H9 (cell line): ENCODE measurements around the gene PMP22. TPM values are rescaled to one million over a fixed set of nuclear protein-coding genes. Genes with fewer than 3 reads are reported as not detected.

Experiments used
- DNase-seq: peaks from one replicate; pipeline ENCODE4 v3.0.0-alpha.2; 2017
- H2AFZ ChIP-seq: one replicate; pipeline ENCODE4 v1.6.1; 2013; ENCODE audit warnings: mild to moderate bottlenecking, low read length, control low read depth, moderate library complexity
- H2AK5ac ChIP-seq: 2 replicates; pipeline ENCODE4 v1.6.1; 2013; ENCODE audit warnings: low read length, control low read depth, mixed read lengths; ENCODE audit not compliant: insufficient read length
- H2BK120ac ChIP-seq: one replicate; pipeline ENCODE4 v1.6.1; 2013; ENCODE audit warnings: low read depth, mild to moderate bottlenecking, low read length, control low read depth, inconsistent platforms; ENCODE audit not compliant: poor library complexity, severe bottlenecking
- H2BK12ac ChIP-seq: 2 replicates; pipeline ENCODE4 v1.6.1; 2013; ENCODE audit warnings: low read length, control low read depth, mixed read lengths, low read depth; ENCODE audit not compliant: insufficient read length
- H2BK15ac ChIP-seq: 2 replicates; pipeline ENCODE4 v1.6.1; 2013; ENCODE audit warnings: low read depth, low read length, control low read depth
- H2BK20ac ChIP-seq: one replicate; pipeline ENCODE4 v1.6.1; 2013; ENCODE audit warnings: low read depth, mild to moderate bottlenecking, low read length, control low read depth, inconsistent platforms; ENCODE audit not compliant: poor library complexity, severe bottlenecking
- H2BK5ac ChIP-seq: 2 replicates; pipeline ENCODE4 v1.6.1; 2013; ENCODE audit warnings: low read length, control low read depth, mixed read lengths; ENCODE audit not compliant: insufficient read length
- H3K14ac ChIP-seq: 2 replicates; pipeline ENCODE4 v1.6.1; 2013; ENCODE audit warnings: low read length, control low read depth; ENCODE audit not compliant: insufficient read depth
- H3K18ac ChIP-seq: 2 replicates; pipeline ENCODE4 v1.6.1; 2013; ENCODE audit warnings: low read depth, mild to moderate bottlenecking, mixed read lengths, low read length, control low read depth; ENCODE audit not compliant: insufficient read length
- H3K23ac ChIP-seq: 2 replicates; pipeline ENCODE4 v1.6.1; 2013; ENCODE audit warnings: low read length, control low read depth, mixed read lengths, low read depth; ENCODE audit not compliant: insufficient read length
- H3K23me2 ChIP-seq: 2 replicates; pipeline ENCODE4 v1.6.1; 2013; ENCODE audit warnings: low read depth, mild to moderate bottlenecking, mixed read lengths, low read length, control low read depth; ENCODE audit not compliant: insufficient read length, poor library complexity, severe bottlenecking
- H3K27ac ChIP-seq: 2 replicates; pipeline ENCODE4 v1.5.1; 2013; ENCODE audit warnings: low read length, control low read depth, mixed read lengths, low read depth; ENCODE audit not compliant: insufficient read length
- H3K27me3 ChIP-seq: 2 replicates; pipeline ENCODE4 v1.6.1; 2013; ENCODE audit warnings: low read length, control low read depth, inconsistent platforms; ENCODE audit not compliant: insufficient read depth
- H3K4ac ChIP-seq: 2 replicates; pipeline ENCODE4 v1.6.1; 2013; ENCODE audit warnings: low read depth, mild to moderate bottlenecking, control low read depth, inconsistent platforms, low read length, moderate library complexity
- H3K4me1 ChIP-seq: 2 replicates; pipeline ENCODE4 v1.6.1; 2013; ENCODE audit warnings: low read length, control low read depth, inconsistent platforms; ENCODE audit not compliant: insufficient read depth
- H3K4me2 ChIP-seq: 2 replicates; pipeline ENCODE4 v1.6.1; 2013; ENCODE audit warnings: low read length, control low read depth, mixed read lengths; ENCODE audit not compliant: insufficient read length, insufficient read depth
- H3K56ac ChIP-seq: 2 replicates; pipeline ENCODE4 v1.6.1; 2013; ENCODE audit warnings: low read depth, mild to moderate bottlenecking, mixed read lengths, low read length, control low read depth; ENCODE audit not compliant: insufficient read length
- H3K79me1 ChIP-seq: 2 replicates; pipeline ENCODE4 v1.6.1; 2013; ENCODE audit warnings: low read depth, mild to moderate bottlenecking, moderate library complexity, low read length, control low read depth, inconsistent platforms; ENCODE audit not compliant: insufficient read depth, poor library complexity, severe bottlenecking
- H3K79me2 ChIP-seq: 2 replicates; pipeline ENCODE4 v1.6.1; 2013; ENCODE audit warnings: low read length, control low read depth, inconsistent platforms; ENCODE audit not compliant: insufficient read depth
- H3K9ac ChIP-seq: 2 replicates; pipeline ENCODE4 v1.6.1; 2013; ENCODE audit warnings: low read length, control low read depth, mixed read lengths; ENCODE audit not compliant: insufficient read length; ENCODE audit errors: extremely low read depth
- H3K9me3 ChIP-seq: one replicate; pipeline ENCODE4 v1.6.1; 2013; ENCODE audit warnings: low read depth, low read length, inconsistent platforms; ENCODE audit not compliant: control insufficient read depth
- H3T11ph ChIP-seq: one replicate; pipeline ENCODE4 v1.6.1; 2013; ENCODE audit warnings: mild to moderate bottlenecking, low read length, control low read depth, inconsistent platforms
- H4K20me1 ChIP-seq: one replicate; pipeline ENCODE4 v1.6.1; 2013; ENCODE audit not compliant: control insufficient read depth, insufficient read length, insufficient read depth
- H4K5ac ChIP-seq: 2 replicates; pipeline ENCODE4 v1.6.1; 2013; ENCODE audit warnings: low read depth, mild to moderate bottlenecking, mixed read lengths, low read length, control low read depth; ENCODE audit not compliant: insufficient read length
- H4K8ac ChIP-seq: replicated peaks from 2 replicates; pipeline ENCODE4 v1.6.1; 2013; ENCODE audit warnings: low read length, control low read depth, mixed read lengths, low read depth; ENCODE audit not compliant: insufficient read length
- H4K91ac ChIP-seq: 2 replicates; pipeline ENCODE4 v1.6.1; 2013; ENCODE audit warnings: low read depth, mild to moderate bottlenecking, moderate library complexity, mixed read lengths, low read length, control low read depth; ENCODE audit not compliant: insufficient read length
- H3K27ac Mint-ChIP-seq, 3 experiments: 2 replicates in 2 of 3; 3 replicates in 1 of 3; pipeline ENCODE4 v1.8.0; 2020 to 2021; ENCODE audit warnings: mixed read lengths in 3 of 3, mild to moderate bottlenecking in 1 of 3, moderate library complexity in 1 of 3
- H3K27me3 Mint-ChIP-seq: 2 replicates; pipeline ENCODE4 v1.8.0; 2021; ENCODE audit warnings: low read depth, mild to moderate bottlenecking, moderate library complexity, mixed read lengths
- H3K36me3 Mint-ChIP-seq, 3 experiments: 2 replicates in 2 of 3; 3 replicates in 1 of 3; pipeline ENCODE4 v1.8.0; 2020 to 2021; ENCODE audit warnings: low read depth in 3 of 3, mixed read lengths in 3 of 3; ENCODE audit not compliant: insufficient read depth in 1 of 3
- H3K4me1 Mint-ChIP-seq, 2 experiments: 2 replicates each; pipeline ENCODE4 v1.8.0; 2020; ENCODE audit warnings: mixed read lengths in 2 of 2
- H3K4me3 Mint-ChIP-seq, 2 experiments: 2 replicates in 1 of 2; 3 replicates in 1 of 2; pipeline ENCODE4 v1.8.0; 2020 to 2021; ENCODE audit warnings: mild to moderate bottlenecking in 2 of 2, mixed read lengths in 2 of 2, moderate library complexity in 1 of 2
- H3K9me3 Mint-ChIP-seq, 2 experiments: 2 replicates in 1 of 2; 3 replicates in 1 of 2; pipeline ENCODE4 v1.8.0; 2020; ENCODE audit warnings: mild to moderate bottlenecking in 2 of 2, mixed read lengths in 2 of 2, moderate library complexity in 1 of 2
- CTCF ChIP-seq: fragments of 200-600 bp; sonication (generic); conservative IDR thresholded peaks from 3 replicates; pipeline ENCODE4 v1.8.0; 2021; ENCODE audit warnings: antibody characterized with exemption, mild to moderate bottlenecking
- WGBS: extraction: QIAGEN DNeasy Blood & Tissue Kit; methylation state at CpG from one replicate; pipeline ENCODE4 v1.1.7; 2013; ENCODE audit warnings: missing lambda C conversion rate, low lambda C conversion rate, mixed read lengths; ENCODE audit not compliant: insufficient read length; ENCODE audit errors: extremely low coverage; 5-methylcytosine and 5-hydroxymethylcytosine counted together
- total RNA-seq: library from RNA; stranded (reverse); gene quantifications from 2 replicates; pipeline ENCODE4 v1.2.1, GENCODE V29; 2021

Gene PMP22
- total RNA-seq, 1 experiment from 2014 or later: 1.5 TPM

- no peak for TF ChIP-seq CTCF
- Mint-ChIP-seq H3K4me1 (peaks cover 2 to 3% of the 10 kb centered on the region in 2 experiments; a peak in 3 of 4 replicates), H3K9me3 (no peaks in the 10 kb centered on the region), H3K36me3 (no peaks in the 10 kb centered on the region), H3K27me3 (peaks cover 2% of the 10 kb centered on the region; the same call in 1 of the 2 replicates), H3K4me3 (no peak overlapping the region), H3K27ac (no peak overlapping the region)
- Histone ChIP-seq H3K9me3 (no peaks in the 10 kb centered on the region), H3K79me2 (no peaks in the 10 kb centered on the region), H3T11ph (no peak overlapping the region), H2BK15ac (no peak overlapping the region), H3K9ac (no peak overlapping the region), H4K20me1 (no peaks in the 10 kb centered on the region), H2AK5ac (no peak overlapping the region), H3K56ac (no peak overlapping the region), H2BK5ac (no peak overlapping the region), H2BK12ac (no peak overlapping the region), H3K23me2 (no peaks in the 10 kb centered on the region), H3K23ac (no peak overlapping the region), H3K4ac (no peak overlapping the region), H4K5ac (no peak overlapping the region), H2BK20ac (no peak overlapping the region), H3K27ac (no peak overlapping the region), H3K4me1 (peaks cover 4% of the 10 kb centered on the region; the same call in 1 of the 2 replicates), H3K14ac (no peak overlapping the region), H3K18ac (no peak overlapping the region), H4K8ac (no peak overlapping the region), H3K79me1 (no peaks in the 10 kb centered on the region), H3K27me3 (no peaks in the 10 kb centered on the region), H3K4me2 (no peak overlapping the region), H4K91ac (no peak overlapping the region), H2BK120ac (no peak overlapping the region), H2AFZ (no peak overlapping the region)
- no CpG with 5 or more reads among the region's 2 CpGs for WGBS
- DNase-seq: no peak
Observed at GRCh38 chr17:15237106-15237425, 28.1 kb downstream of the PMP22 start.
